Measurements from ENCODE around the gene GRM7. TPM values are rescaled to one million over a fixed set of nuclear protein-coding genes. Genes with fewer than 3 reads are reported as not detected.

The GRM7 gene
- total and polyA plus RNA-seq, 9 of the 15 experiments (the other 6 are each of a cell fraction or from before 2014, with no cell fraction given) = not detected

DNA sequence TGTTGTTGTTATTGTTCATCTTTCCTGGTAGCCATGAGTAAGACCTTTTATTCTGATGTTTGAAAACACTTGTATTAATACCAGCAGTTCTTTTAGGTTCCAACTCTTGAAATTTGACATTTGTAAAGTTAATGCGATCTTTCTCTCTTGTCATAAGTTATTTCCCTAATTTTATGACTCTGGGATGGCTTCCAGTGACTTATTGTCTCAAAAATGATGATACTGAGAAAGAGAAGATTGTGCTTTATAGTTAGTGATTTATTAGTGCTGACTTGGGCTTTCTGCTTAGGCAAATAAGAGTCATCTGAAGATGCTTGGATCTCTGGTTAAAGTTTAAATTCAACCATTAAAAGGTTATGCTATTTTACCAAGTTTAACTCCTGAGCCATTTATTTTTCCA is 715.2 kb downstream of the GRM7 start:
- Histone ChIP-seq H3K79me2 (ENCODE audit: control insufficient read depth, insufficient read depth, low read length) (no peaks in the 10 kb centered on the region), H3K9ac (ENCODE audit: insufficient read depth in 1 of 2, low read depth in 2 of 2, low read length in 2 of 2) (no peak overlapping the region), H3K9me3 (replicated peaks; ENCODE audit: control insufficient read depth, insufficient read depth, low read depth, low read length) (no peaks in the 10 kb centered on the region; the same call in 1 of the 2 replicates), H3K27me3 (ENCODE audit: control insufficient read depth in 2 of 2, insufficient read depth in 2 of 2, low read length in 2 of 2) (no peaks in the 10 kb centered on the region), H3K4me3 (no peak overlapping the region), H3K4me2 (ENCODE audit: insufficient read depth, low read length) (no peak overlapping the region), H2AFZ (ENCODE audit: low read depth, low read length) (no peak overlapping the region), H4K20me1 (replicated peaks; ENCODE audit: control insufficient read depth, insufficient read depth, low read length) (no peaks in the 10 kb centered on the region), H3K4me1 (replicated peaks in 1 of 2; ENCODE audit: control insufficient read depth in 2 of 2, insufficient read depth in 2 of 2, low read length in 2 of 2) (no peaks in the 10 kb centered on the region), H3K9me1 (ENCODE audit: control insufficient read depth, insufficient read depth, low read length) (no peaks in the 10 kb centered on the region), H3K27ac (ENCODE audit: extremely low read depth, low read depth, low read length) (no peak overlapping the region), H3K36me3 (ENCODE audit: control insufficient read depth, insufficient read depth, low read length) (no peaks in the 10 kb centered on the region)
- 0% methylated on average over 1 of the region's 1 CpG for WGBS (ENCODE audit: insufficient coverage, low coverage, missing lambda C conversion rate)
- ChIA-PET POLR2A (no interaction called here), CTCF (ENCODE audit: low intra/inter-chr PET ratio) (no interaction called here)
- FAIRE-seq (no peak), DNase-seq (ENCODE audit: extremely low read depth in 1 of 4, low spot score in 3 of 4) (no peak), ATAC-seq (no peak)
- in situ Hi-C loops (cut with MboI) (no loop called here), intact Hi-C loops (cut with micrococcal nuclease) (no loop called here)
- no TSS peak for BruUV-seq (replicated peaks)
- TF ChIP-seq IRF2 (CRISPR knock-in tag; IDR thresholded peaks at IDR 0.05) = no peak
- TF ChIP-seq, protein P1, sequence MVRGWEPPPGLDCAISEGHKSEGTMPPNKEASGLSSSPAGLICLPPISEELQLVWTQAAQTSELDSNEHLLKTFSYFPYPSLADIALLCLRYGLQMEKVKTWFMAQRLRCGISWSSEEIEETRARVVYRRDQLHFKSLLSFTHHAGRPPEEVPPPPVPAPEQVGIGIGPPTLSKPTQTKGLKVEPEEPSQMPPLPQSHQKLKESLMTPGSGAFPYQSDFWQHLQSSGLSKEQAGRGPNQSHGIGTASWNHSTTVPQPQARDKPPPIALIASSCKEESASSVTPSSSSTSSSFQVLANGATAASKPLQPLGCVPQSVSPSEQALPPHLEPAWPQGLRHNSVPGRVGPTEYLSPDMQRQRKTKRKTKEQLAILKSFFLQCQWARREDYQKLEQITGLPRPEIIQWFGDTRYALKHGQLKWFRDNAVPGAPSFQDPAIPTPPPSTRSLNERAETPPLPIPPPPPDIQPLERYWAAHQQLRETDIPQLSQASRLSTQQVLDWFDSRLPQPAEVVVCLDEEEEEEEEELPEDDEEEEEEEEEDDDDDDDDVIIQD (CRISPR knock-in tag; IDR thresholded peaks at IDR 0.05) = no peak
- no peak for TF ChIP-seq ZNF253 (CRISPR knock-in tag; conservative IDR thresholded peaks at IDR 0.05)
- no peak for TF ChIP-seq PHB (CRISPR knock-in tag; IDR thresholded peaks at IDR 0.05)
- TF ChIP-seq PYGO2 (tag; IDR thresholded peaks at IDR 0.05) = no peak
- TF ChIP-seq ZNF354B (CRISPR knock-in tag; IDR thresholded peaks at IDR 0.05) = no peak
- no peak for TF ChIP-seq ZNF146 (CRISPR knock-in tag; IDR thresholded peaks at IDR 0.05; ENCODE audit: unreplicated experiment)
- TF ChIP-seq ZNF436 (CRISPR knock-in tag; IDR thresholded peaks at IDR 0.05) = no peak
- no peak for TF ChIP-seq NFYB (IDR thresholded peaks at IDR 0.05; ENCODE audit: extremely low read depth, insufficient read length)
- no peak for TF ChIP-seq MYBL2 (IDR thresholded peaks at IDR 0.05; ENCODE audit: low read depth)
- TF ChIP-seq MYBL2 (CRISPR knock-in tag; IDR thresholded peaks at IDR 0.05; ENCODE audit: borderline replicate concordance) = no peak
- TF ChIP-seq, protein P2, sequence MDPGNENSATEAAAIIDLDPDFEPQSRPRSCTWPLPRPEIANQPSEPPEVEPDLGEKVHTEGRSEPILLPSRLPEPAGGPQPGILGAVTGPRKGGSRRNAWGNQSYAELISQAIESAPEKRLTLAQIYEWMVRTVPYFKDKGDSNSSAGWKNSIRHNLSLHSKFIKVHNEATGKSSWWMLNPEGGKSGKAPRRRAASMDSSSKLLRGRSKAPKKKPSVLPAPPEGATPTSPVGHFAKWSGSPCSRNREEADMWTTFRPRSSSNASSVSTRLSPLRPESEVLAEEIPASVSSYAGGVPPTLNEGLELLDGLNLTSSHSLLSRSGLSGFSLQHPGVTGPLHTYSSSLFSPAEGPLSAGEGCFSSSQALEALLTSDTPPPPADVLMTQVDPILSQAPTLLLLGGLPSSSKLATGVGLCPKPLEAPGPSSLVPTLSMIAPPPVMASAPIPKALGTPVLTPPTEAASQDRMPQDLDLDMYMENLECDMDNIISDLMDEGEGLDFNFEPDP (CRISPR knock-in tag; IDR thresholded peaks at IDR 0.05) = no peak
- TF ChIP-seq CSDE1 (IDR thresholded peaks at IDR 0.05) = no peak
- no peak for TF ChIP-seq ZNF134 (CRISPR knock-in tag; conservative IDR thresholded peaks at IDR 0.05)

Measured in K562 (cell line).